GM12878 (cell line): ENCODE results near the gene PDE6D. TPM values are rescaled to one million over a fixed set of nuclear protein-coding genes. Genes with fewer than 3 reads are reported as not detected.

Source experiments
- CBX3 ChIP-seq: fragments of 200-600 bp; sonication (generic); IDR thresholded peaks from 2 replicates; pipeline ENCODE4 v1.6.1; 2016; ENCODE audit warnings: low read depth, borderline replicate concordance
- CHD4 ChIP-seq: fragments of 200-600 bp; sonication (generic); IDR thresholded peaks from 2 replicates; pipeline ENCODE4 v1.6.1; 2016; ENCODE audit warnings: mild to moderate bottlenecking
- CREM ChIP-seq: IDR thresholded peaks from 2 replicates; pipeline ENCODE4 v1.6.1; 2014; ENCODE audit warnings: antibody characterized with exemption, low read depth
- HDAC6 ChIP-seq: fragments of 200-600 bp; sonication (generic); IDR thresholded peaks from one replicate; pipeline ENCODE4 v1.8.0; 2017; ENCODE audit warnings: antibody characterized with exemption; ENCODE audit not compliant: unreplicated experiment
- IKZF1 ChIP-seq: fragments of 450-650 bp; conservative IDR thresholded peaks from 2 replicates; pipeline ENCODE4 v1.6.1; 2017; ENCODE audit warnings: antibody characterized with exemption, mild to moderate bottlenecking
- KAT2A ChIP-seq: conservative IDR thresholded peaks from 2 replicates; pipeline ENCODE4 v1.6.1; 2011; ENCODE audit warnings: low read depth, low read length; ENCODE audit not compliant: control insufficient read depth
- KDM1A ChIP-seq: fragments of 200-600 bp; sonication (generic); IDR thresholded peaks from 2 replicates; pipeline ENCODE4 v1.6.1; 2016; ENCODE audit warnings: borderline replicate concordance
- KLF5 ChIP-seq: fragments of 450-650 bp; IDR thresholded peaks from 2 replicates; pipeline ENCODE4 v1.6.1; 2014; ENCODE audit warnings: mild to moderate bottlenecking; ENCODE audit not compliant: partially characterized antibody
- NR2C1 ChIP-seq: fragments of 450-650 bp; IDR thresholded peaks from 2 replicates; pipeline ENCODE4 v1.6.1; 2017; ENCODE audit warnings: antibody characterized with exemption, mild to moderate bottlenecking, moderate library complexity
- PAX8 ChIP-seq: fragments of 450-650 bp; IDR thresholded peaks from 2 replicates; pipeline ENCODE4 v1.6.1; 2017; ENCODE audit warnings: mild to moderate bottlenecking, moderate library complexity
- POLR2AphosphoS2 ChIP-seq: IDR thresholded peaks from 2 replicates; pipeline ENCODE4 v1.6.1; 2011; ENCODE audit warnings: low read depth, mild to moderate bottlenecking, low read length, improper control_type of control experiment, moderate library complexity
- RAD51 ChIP-seq: fragments of 450-650 bp; IDR thresholded peaks from 2 replicates; pipeline ENCODE4 v1.6.1; 2016; ENCODE audit warnings: moderate library complexity, mild to moderate bottlenecking, inconsistent platforms
- RB1 ChIP-seq: fragments of 450-650 bp; formaldehyde crosslinking; IDR thresholded peaks from 2 replicates; pipeline ENCODE4 v1.6.1; 2017; ENCODE audit warnings: mild to moderate bottlenecking, borderline replicate concordance
- RBBP5 ChIP-seq: fragments of 200-600 bp; sonication (generic); conservative IDR thresholded peaks from 2 replicates; pipeline ENCODE4 v1.6.1; 2016
- SIX5 ChIP-seq: IDR thresholded peaks from 2 replicates; pipeline ENCODE4 v1.6.1; 2011; ENCODE audit warnings: mild to moderate bottlenecking, low read depth, low read length, moderate library complexity; ENCODE audit not compliant: severe bottlenecking
- SRF ChIP-seq, 2 experiments: IDR thresholded peaks; 2 replicates each; pipeline ENCODE4 v1.6.1; 2011; ENCODE audit warnings: low read depth in 2 of 2, low read length in 2 of 2, mild to moderate bottlenecking in 1 of 2, moderate library complexity in 1 of 2
- polyA plus RNA-seq, 11 experiments: library from polyadenylated mRNA; depleted of rRNA in 4 of 11; unstranded in 6 of 11; stranded (reverse) in 5 of 11; fragments of >200 nt; fragmentation: Nextera tagmentation in 4 of 11; fragmentation: Illumina TruSeq in 1 of 11; extraction: Ambion mirVana in 4 of 11; extraction: Trizol in 1 of 11; gene quantifications; 1 replicate in 1 of 11; 2 replicates in 10 of 11; pipeline versions ENCODE4 v1.2.1 to v1.2.3, GENCODE V29; 2011 to 2016; ENCODE audit warnings: inconsistent platforms in 2 of 11, missing spikeins in 2 of 11, low read depth in 1 of 11
- total RNA-seq, 4 experiments: library from RNA; depleted of rRNA in 3 of 4; stranded (reverse); fragments of >200 nt in 3 of 4; fragmentation: Illumina TruSeq in 1 of 4; extraction: Trizol in 1 of 4; gene quantifications; 2 replicates each; pipeline versions ENCODE4 v1.2.1 to v1.2.3, GENCODE V29; 2013 to 2021
- TF ChIP-seq, protein P1 (sequence below): IDR thresholded peaks from 2 replicates; pipeline ENCODE4 v1.6.1; 2011; ENCODE audit warnings: mild to moderate bottlenecking, low read depth, low read length, moderate library complexity; ENCODE audit not compliant: insufficient replicate concordance
- TF ChIP-seq, protein P2 (sequence below): fragments of 450-650 bp; IDR thresholded peaks from 2 replicates; pipeline ENCODE4 v1.6.1; 2016; ENCODE audit warnings: mild to moderate bottlenecking
- TF ChIP-seq, protein P3 (sequence below): fragments of 450-650 bp; conservative IDR thresholded peaks from 2 replicates; pipeline ENCODE4 v1.6.1; 2017; ENCODE audit warnings: mild to moderate bottlenecking, moderate library complexity
- TF ChIP-seq, protein P4 (sequence below): fragments of 450-650 bp; IDR thresholded peaks from 2 replicates; pipeline ENCODE4 v1.6.1; 2017; ENCODE audit warnings: mild to moderate bottlenecking, low read depth, inconsistent platforms; ENCODE audit not compliant: poor library complexity, severe bottlenecking
- TF ChIP-seq, protein P5 (sequence below): fragments of 450-650 bp; IDR thresholded peaks from 2 replicates; pipeline ENCODE4 v1.6.1; 2016; ENCODE audit warnings: mild to moderate bottlenecking

PDE6D gene
- total and polyA plus RNA-seq, 10 of the 15 experiments (the other 5 are each of a cell fraction or from before 2014, with no cell fraction given) = 8.2 to 69.4 (median 56.2) TPM

DNA sequence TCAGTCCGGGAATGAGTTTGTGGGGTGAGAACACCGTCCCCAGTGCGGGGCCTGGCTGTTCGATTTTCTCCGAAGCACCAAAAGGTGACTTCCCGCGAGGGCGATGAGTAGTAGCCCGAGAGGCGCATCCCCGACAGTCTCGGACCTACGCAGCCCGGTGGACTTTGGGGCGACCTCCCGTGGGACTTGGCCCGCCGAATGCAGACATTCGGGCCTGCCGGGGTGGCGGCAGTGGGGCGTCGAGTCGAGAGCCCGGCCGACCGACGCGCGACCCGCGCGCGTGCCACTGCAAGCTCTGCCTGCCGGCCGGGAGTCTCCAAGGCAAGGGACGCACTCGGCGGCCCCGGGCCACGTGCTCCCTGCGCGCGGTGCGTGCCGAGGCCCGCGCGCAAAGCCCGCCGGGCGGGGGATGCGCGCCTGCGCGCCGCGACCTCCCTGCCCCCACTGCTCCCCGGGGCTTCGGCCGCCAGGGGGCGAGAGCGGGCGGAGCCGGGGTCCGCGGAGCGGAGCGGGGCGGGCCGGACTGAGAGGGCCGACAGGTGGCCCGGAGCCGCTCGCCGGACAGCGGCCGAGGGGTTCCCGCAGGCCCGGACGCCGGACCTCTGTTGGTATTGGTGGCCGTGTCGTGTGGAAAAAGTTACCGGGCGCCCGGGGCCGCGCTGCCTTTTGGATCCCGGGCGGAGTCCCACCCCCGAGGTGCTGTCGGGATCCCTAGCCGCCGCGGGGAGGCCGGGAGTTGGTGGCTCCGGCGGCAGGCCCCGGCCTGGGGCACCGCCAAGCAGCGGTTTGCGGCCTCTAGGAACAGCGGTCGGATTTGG, 70.9 kb downstream of the PDE6D start (continued):
- TF ChIP-seq, protein P1, sequence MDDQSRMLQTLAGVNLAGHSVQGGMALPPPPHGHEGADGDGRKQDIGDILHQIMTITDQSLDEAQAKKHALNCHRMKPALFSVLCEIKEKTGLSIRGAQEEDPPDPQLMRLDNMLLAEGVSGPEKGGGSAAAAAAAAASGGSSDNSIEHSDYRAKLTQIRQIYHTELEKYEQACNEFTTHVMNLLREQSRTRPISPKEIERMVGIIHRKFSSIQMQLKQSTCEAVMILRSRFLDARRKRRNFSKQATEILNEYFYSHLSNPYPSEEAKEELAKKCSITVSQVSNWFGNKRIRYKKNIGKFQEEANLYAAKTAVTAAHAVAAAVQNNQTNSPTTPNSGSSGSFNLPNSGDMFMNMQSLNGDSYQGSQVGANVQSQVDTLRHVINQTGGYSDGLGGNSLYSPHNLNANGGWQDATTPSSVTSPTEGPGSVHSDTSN = peak; percentile 2
- TF ChIP-seq KAT2A = no peak
- TF ChIP-seq SIX5 = peak; percentile 10
- TF ChIP-seq, protein P2, sequence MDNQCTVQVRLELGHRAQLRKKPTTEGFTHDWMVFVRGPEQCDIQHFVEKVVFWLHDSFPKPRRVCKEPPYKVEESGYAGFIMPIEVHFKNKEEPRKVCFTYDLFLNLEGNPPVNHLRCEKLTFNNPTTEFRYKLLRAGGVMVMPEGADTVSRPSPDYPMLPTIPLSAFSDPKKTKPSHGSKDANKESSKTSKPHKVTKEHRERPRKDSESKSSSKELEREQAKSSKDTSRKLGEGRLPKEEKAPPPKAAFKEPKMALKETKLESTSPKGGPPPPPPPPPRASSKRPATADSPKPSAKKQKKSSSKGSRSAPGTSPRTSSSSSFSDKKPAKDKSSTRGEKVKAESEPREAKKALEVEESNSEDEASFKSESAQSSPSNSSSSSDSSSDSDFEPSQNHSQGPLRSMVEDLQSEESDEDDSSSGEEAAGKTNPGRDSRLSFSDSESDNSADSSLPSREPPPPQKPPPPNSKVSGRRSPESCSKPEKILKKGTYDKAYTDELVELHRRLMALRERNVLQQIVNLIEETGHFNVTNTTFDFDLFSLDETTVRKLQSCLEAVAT = peak; percentile 85
- no peak for TF ChIP-seq RAD51
- TF ChIP-seq KDM1A = no peak
- TF ChIP-seq HDAC6 = no peak
- TF ChIP-seq KLF5 = peak; percentile 68
- TF ChIP-seq CBX3 = no peak
- TF ChIP-seq, protein P3, sequence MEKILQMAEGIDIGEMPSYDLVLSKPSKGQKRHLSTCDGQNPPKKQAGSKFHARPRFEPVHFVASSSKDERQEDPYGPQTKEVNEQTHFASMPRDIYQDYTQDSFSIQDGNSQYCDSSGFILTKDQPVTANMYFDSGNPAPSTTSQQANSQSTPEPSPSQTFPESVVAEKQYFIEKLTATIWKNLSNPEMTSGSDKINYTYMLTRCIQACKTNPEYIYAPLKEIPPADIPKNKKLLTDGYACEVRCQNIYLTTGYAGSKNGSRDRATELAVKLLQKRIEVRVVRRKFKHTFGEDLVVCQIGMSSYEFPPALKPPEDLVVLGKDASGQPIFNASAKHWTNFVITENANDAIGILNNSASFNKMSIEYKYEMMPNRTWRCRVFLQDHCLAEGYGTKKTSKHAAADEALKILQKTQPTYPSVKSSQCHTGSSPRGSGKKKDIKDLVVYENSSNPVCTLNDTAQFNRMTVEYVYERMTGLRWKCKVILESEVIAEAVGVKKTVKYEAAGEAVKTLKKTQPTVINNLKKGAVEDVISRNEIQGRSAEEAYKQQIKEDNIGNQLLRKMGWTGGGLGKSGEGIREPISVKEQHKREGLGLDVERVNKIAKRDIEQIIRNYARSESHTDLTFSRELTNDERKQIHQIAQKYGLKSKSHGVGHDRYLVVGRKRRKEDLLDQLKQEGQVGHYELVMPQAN = peak; percentile 84
- no peak for TF ChIP-seq RBBP5
- TF ChIP-seq RB1 = peak; percentile 86; the same call in 1 of the 2 replicates
- TF ChIP-seq, protein P4, sequence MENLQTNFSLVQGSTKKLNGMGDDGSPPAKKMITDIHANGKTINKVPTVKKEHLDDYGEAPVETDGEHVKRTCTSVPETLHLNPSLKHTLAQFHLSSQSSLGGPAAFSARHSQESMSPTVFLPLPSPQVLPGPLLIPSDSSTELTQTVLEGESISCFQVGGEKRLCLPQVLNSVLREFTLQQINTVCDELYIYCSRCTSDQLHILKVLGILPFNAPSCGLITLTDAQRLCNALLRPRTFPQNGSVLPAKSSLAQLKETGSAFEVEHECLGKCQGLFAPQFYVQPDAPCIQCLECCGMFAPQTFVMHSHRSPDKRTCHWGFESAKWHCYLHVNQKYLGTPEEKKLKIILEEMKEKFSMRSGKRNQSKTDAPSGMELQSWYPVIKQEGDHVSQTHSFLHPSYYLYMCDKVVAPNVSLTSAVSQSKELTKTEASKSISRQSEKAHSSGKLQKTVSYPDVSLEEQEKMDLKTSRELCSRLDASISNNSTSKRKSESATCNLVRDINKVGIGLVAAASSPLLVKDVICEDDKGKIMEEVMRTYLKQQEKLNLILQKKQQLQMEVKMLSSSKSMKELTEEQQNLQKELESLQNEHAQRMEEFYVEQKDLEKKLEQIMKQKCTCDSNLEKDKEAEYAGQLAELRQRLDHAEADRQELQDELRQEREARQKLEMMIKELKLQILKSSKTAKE = no peak
- TF ChIP-seq SRF (IDR thresholded peaks at IDR 0.05; ENCODE audit: low read depth in 2 of 2, low read length in 2 of 2) = 0 out of 4 replicates have a peak, but pooled peaks of 1 of the 2 experiments have one; percentile 21
- no peak for TF ChIP-seq PAX8
- peak; percentile 53 for TF ChIP-seq NR2C1
- peak; percentile 68 for TF ChIP-seq POLR2AphosphoS2
- TF ChIP-seq, protein P5, sequence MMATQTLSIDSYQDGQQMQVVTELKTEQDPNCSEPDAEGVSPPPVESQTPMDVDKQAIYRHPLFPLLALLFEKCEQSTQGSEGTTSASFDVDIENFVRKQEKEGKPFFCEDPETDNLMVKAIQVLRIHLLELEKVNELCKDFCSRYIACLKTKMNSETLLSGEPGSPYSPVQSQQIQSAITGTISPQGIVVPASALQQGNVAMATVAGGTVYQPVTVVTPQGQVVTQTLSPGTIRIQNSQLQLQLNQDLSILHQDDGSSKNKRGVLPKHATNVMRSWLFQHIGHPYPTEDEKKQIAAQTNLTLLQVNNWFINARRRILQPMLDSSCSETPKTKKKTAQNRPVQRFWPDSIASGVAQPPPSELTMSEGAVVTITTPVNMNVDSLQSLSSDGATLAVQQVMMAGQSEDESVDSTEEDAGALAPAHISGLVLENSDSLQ = no peak
- TF ChIP-seq CREM = 0 out of 2 replicates have a peak, but pooled peaks have one; percentile 27
- TF ChIP-seq CHD4 = no peak
- TF ChIP-seq IKZF1 = peak; percentile 88
